Esophagus muscularis mucosa (tissue), 3 donors: Measurements from ENCODE around the gene SYNJ1.

ENCODE experiments used
- CTCF ChIP-seq, 3 experiments: fragments of 200-600 bp in 2 of 3; fragments of 450-650 bp in 1 of 3; sonication (generic) in 2 of 3; IDR thresholded peaks; one replicate each; pipeline ENCODE4 v1.5.1; 2017 to 2019; ENCODE audit warnings: antibody characterized with exemption in 3 of 3, mild to moderate bottlenecking in 2 of 3, moderate library complexity in 1 of 3
- POLR2A ChIP-seq: fragments of 450-650 bp; IDR thresholded peaks from one replicate; pipeline ENCODE4 v1.6.1; 2017; ENCODE audit warnings: antibody characterized with exemption, moderate library complexity, mild to moderate bottlenecking, low read depth
- POLR2AphosphoS5 ChIP-seq, 2 donors: sonication (generic); formaldehyde crosslinking; IDR thresholded peaks; one replicate each; pipeline ENCODE4 v1.6.1; 2017; ENCODE audit warnings: antibody characterized with exemption in 2 of 2

GRCh38 chr21:32712641-32713040, 15.2 kb downstream of the SYNJ1 start:
- TF ChIP-seq CTCF (IDR thresholded peaks at IDR 0.05) (no peak), POLR2A (no peak), POLR2AphosphoS5 (IDR thresholded peaks at IDR 0.05) (no peak)
